Hepatocyte (in vitro differentiated cells): ENCODE data around the gene TCF19.

Experiments
- EZH2phosphoT487 ChIP-seq: fragments of 200-600 bp; sonication (generic); IDR thresholded peaks from one replicate; pipeline ENCODE4 v1.6.1; 2018; ENCODE audit warnings: antibody characterized with exemption, mild to moderate bottlenecking, low read depth, moderate library complexity; ENCODE audit not compliant: unreplicated experiment, severe bottlenecking
- TF ChIP-seq, protein P1 (sequence below): fragments of 200-600 bp; sonication (generic); IDR thresholded peaks from 2 replicates; pipeline ENCODE4 v1.5.1; 2016; ENCODE audit warnings: antibody characterized with exemption, mild to moderate bottlenecking; ENCODE audit not compliant: poor library complexity

- TF ChIP-seq, protein P1, sequence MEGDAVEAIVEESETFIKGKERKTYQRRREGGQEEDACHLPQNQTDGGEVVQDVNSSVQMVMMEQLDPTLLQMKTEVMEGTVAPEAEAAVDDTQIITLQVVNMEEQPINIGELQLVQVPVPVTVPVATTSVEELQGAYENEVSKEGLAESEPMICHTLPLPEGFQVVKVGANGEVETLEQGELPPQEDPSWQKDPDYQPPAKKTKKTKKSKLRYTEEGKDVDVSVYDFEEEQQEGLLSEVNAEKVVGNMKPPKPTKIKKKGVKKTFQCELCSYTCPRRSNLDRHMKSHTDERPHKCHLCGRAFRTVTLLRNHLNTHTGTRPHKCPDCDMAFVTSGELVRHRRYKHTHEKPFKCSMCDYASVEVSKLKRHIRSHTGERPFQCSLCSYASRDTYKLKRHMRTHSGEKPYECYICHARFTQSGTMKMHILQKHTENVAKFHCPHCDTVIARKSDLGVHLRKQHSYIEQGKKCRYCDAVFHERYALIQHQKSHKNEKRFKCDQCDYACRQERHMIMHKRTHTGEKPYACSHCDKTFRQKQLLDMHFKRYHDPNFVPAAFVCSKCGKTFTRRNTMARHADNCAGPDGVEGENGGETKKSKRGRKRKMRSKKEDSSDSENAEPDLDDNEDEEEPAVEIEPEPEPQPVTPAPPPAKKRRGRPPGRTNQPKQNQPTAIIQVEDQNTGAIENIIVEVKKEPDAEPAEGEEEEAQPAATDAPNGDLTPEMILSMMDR: no peak
- no peak for TF ChIP-seq EZH2phosphoT487
Observed at GRCh38 chr6:31135710-31136109, 22.7 kb upstream of the TCF19 start.
